IPS-15b (cell line): ENCODE measurements around the gene AHCTF1.

ENCODE experiments used
- H3K27me3 ChIP-seq: one replicate; pipeline ENCODE4 v1.6.1; 2013; ENCODE audit warnings: low read length; ENCODE audit not compliant: control insufficient read depth, insufficient read depth
- H3K36me3 ChIP-seq: one replicate; pipeline ENCODE4 v1.6.1; 2013; ENCODE audit warnings: low read length; ENCODE audit not compliant: control insufficient read depth, insufficient read depth
- H3K4me1 ChIP-seq: one replicate; pipeline ENCODE4 v1.6.1; 2013; ENCODE audit warnings: mild to moderate bottlenecking, low read length; ENCODE audit not compliant: control insufficient read depth, insufficient read depth
- H3K4me3 ChIP-seq: one replicate; pipeline ENCODE4 v1.5.1; 2013; ENCODE audit warnings: low read depth, low read length
- H3K9ac ChIP-seq: one replicate; pipeline ENCODE4 v1.6.1; 2013; ENCODE audit warnings: low read depth, mild to moderate bottlenecking, low read length
- H3K9me3 ChIP-seq: one replicate; pipeline ENCODE4 v1.6.1; 2013; ENCODE audit warnings: mild to moderate bottlenecking, low read length; ENCODE audit not compliant: control insufficient read depth, insufficient read depth

The AHCTF1 gene

GRCh38 chr1:246931549-246932365 is at the start of gene AHCTF1:
Gene AHCTF1, minus strand, starts transcription at chr1:246931948. Its CDS starts 13,578 bp downstream, at chr1:246918370.
- Histone ChIP-seq H3K36me3 (no peaks in the 10 kb centered on the region), H3K9ac (peak within 1 kb of the TSS; percentile 89), H3K4me3 (peak within 1 kb of the TSS; percentile 88), H3K27me3 (no peaks in the 10 kb centered on the region), H3K9me3 (no peaks in the 10 kb centered on the region), H3K4me1 (no peaks in the 10 kb centered on the region)

GRCh38 chr1:246978785-246979184 is 47.0 kb upstream of the AHCTF1 start:
- no peak overlapping the region for H3K4me3 ChIP-seq
- H3K27me3 ChIP-seq: no peaks in the 10 kb centered on the region
- no peak overlapping the region for H3K9ac ChIP-seq
- peaks cover 7% of the 10 kb centered on the region for H3K36me3 ChIP-seq
- H3K4me1 ChIP-seq: no peaks in the 10 kb centered on the region
- H3K9me3 ChIP-seq: peaks cover 4% of the 10 kb centered on the region

- Histone ChIP-seq H3K36me3 (peaks cover 6% of the 10 kb centered on the region), H3K9me3 (peaks cover 6% of the 10 kb centered on the region), H3K9ac (no peak overlapping the region), H3K4me3 (no peak overlapping the region), H3K4me1 (no peaks in the 10 kb centered on the region), H3K27me3 (no peaks in the 10 kb centered on the region)
Observed at GRCh38 chr1:246978281-246978680, 46.5 kb upstream of the AHCTF1 start.

GRCh38 chr1:246971969-246972368 is 40.2 kb upstream of the AHCTF1 start:
- H3K9me3 ChIP-seq: peaks cover 6% of the 10 kb centered on the region

GRCh38 chr1:246971090-246971721 is 39.5 kb upstream of the AHCTF1 start:
- H3K4me1 ChIP-seq: no peaks in the 10 kb centered on the region
- peaks cover 9% of the 10 kb centered on the region for H3K36me3 ChIP-seq
- H3K9ac ChIP-seq: no peak overlapping the region
- peaks cover 6% of the 10 kb centered on the region for H3K9me3 ChIP-seq
- H3K27me3 ChIP-seq: no peaks in the 10 kb centered on the region
- H3K4me3 ChIP-seq: no peak overlapping the region

More at GRCh38 chr1:246971969-246972368, 40.2 kb upstream of the AHCTF1 start:
- Histone ChIP-seq H3K36me3 (peaks cover 6% of the 10 kb centered on the region), H3K27me3 (no peaks in the 10 kb centered on the region), H3K4me3 (no peak overlapping the region), H3K4me1 (no peaks in the 10 kb centered on the region), H3K9ac (no peak overlapping the region)

- Histone ChIP-seq H3K4me3 (no peak overlapping the region), H3K9me3 (peaks cover 6% of the 10 kb centered on the region), H3K4me1 (no peaks in the 10 kb centered on the region), H3K9ac (no peak overlapping the region), H3K27me3 (no peaks in the 10 kb centered on the region), H3K36me3 (peaks cover 12% of the 10 kb centered on the region)
Observed at GRCh38 chr1:246969621-246970020, 37.9 kb upstream of the AHCTF1 start.

- Histone ChIP-seq H3K36me3 (peaks cover 12% of the 10 kb centered on the region), H3K9ac (no peak overlapping the region), H3K9me3 (peaks cover 3% of the 10 kb centered on the region)
Observed at GRCh38 chr1:246966502-246966901, 34.8 kb upstream of the AHCTF1 start.

GRCh38 chr1:246959944-246960693 is 28.4 kb upstream of the AHCTF1 start:
- no peak overlapping the region for H3K9ac ChIP-seq
- H3K36me3 ChIP-seq: no peaks in the 10 kb centered on the region
- no peaks in the 10 kb centered on the region for H3K4me1 ChIP-seq
- H3K9me3 ChIP-seq: no peaks in the 10 kb centered on the region
- no peak overlapping the region for H3K4me3 ChIP-seq
- H3K27me3 ChIP-seq: no peaks in the 10 kb centered on the region

More at GRCh38 chr1:246966502-246966901, 34.8 kb upstream of the AHCTF1 start:
- Histone ChIP-seq H3K4me3 (no peak overlapping the region), H3K27me3 (no peaks in the 10 kb centered on the region), H3K4me1 (no peaks in the 10 kb centered on the region)

- no peaks in the 10 kb centered on the region for H3K27me3 ChIP-seq
- no peaks in the 10 kb centered on the region for H3K9me3 ChIP-seq
- no peak overlapping the region for H3K9ac ChIP-seq
- no peak overlapping the region for H3K4me3 ChIP-seq
- H3K36me3 ChIP-seq: no peaks in the 10 kb centered on the region
- peaks cover 5% of the 10 kb centered on the region for H3K4me1 ChIP-seq
Observed at GRCh38 chr1:246954126-246954525, 22.4 kb upstream of the AHCTF1 start.

GRCh38 chr1:246951413-246951812 is 19.7 kb upstream of the AHCTF1 start:
- Histone ChIP-seq H3K9me3 (no peaks in the 10 kb centered on the region), H3K4me3 (no peak overlapping the region), H3K36me3 (no peaks in the 10 kb centered on the region), H3K4me1 (peaks cover 5% of the 10 kb centered on the region), H3K9ac (no peak overlapping the region), H3K27me3 (no peaks in the 10 kb centered on the region)

- H3K27me3 ChIP-seq: no peaks in the 10 kb centered on the region
- no peak overlapping the region for H3K9ac ChIP-seq
- no peak overlapping the region for H3K4me3 ChIP-seq
- H3K36me3 ChIP-seq: no peaks in the 10 kb centered on the region
- no peaks in the 10 kb centered on the region for H3K9me3 ChIP-seq
- peaks cover 5% of the 10 kb centered on the region for H3K4me1 ChIP-seq
Observed at GRCh38 chr1:246949956-246950355, 18.2 kb upstream of the AHCTF1 start.
